ENCODE results near the gene KRT83.
A peak's percentile ranks its signal among the peaks of the same experiment; 100 is the strongest.

Gene KRT83

GRCh38 chr12:52280319-52280795 is 40.8 kb downstream of the KRT83 start (continued):
- TF ChIP-seq AEBP2 (tag by site-specific recombination; IDR thresholded peaks at IDR 0.05; ENCODE audit: borderline replicate concordance), result no peak
- no peak for TF ChIP-seq SCRT1 (tag by site-specific recombination; IDR thresholded peaks at IDR 0.05; ENCODE audit: borderline replicate concordance)
- no peak for TF ChIP-seq ZNF18 (tag by site-specific recombination; IDR thresholded peaks at IDR 0.05)
- no peak for TF ChIP-seq ZNF350 (tag by site-specific recombination; IDR thresholded peaks at IDR 0.05)
- TF ChIP-seq ZNF449 (tag by site-specific recombination; IDR thresholded peaks at IDR 0.05), result peak; percentile 74; the same call in 1 of the 2 replicates
- TF ChIP-seq ZNF394 (tag by site-specific recombination; IDR thresholded peaks at IDR 0.05; ENCODE audit: borderline replicate concordance), result peak; percentile 21; the same call in 1 of the 2 replicates
- no peak for TF ChIP-seq ZNF23 (tag by site-specific recombination; IDR thresholded peaks at IDR 0.05; ENCODE audit: borderline replicate concordance)
- TF ChIP-seq TSHZ1 (tag by site-specific recombination; IDR thresholded peaks at IDR 0.05; ENCODE audit: borderline replicate concordance), result no peak
- TF ChIP-seq PRDM10 (tag by site-specific recombination; IDR thresholded peaks at IDR 0.05), result peak; percentile 49
- no peak for TF ChIP-seq ZNF514 (tag by site-specific recombination; IDR thresholded peaks at IDR 0.05)
- peak; percentile 79 for TF ChIP-seq ZNF629 (tag by site-specific recombination; IDR thresholded peaks at IDR 0.05)
- no peak for TF ChIP-seq ZNF830 (tag by site-specific recombination; IDR thresholded peaks at IDR 0.05; ENCODE audit: low read depth)
- no peak for TF ChIP-seq ZNF391 (tag by site-specific recombination; IDR thresholded peaks at IDR 0.05; ENCODE audit: borderline replicate concordance, low read depth)
- TF ChIP-seq ZNF571 (tag by site-specific recombination; IDR thresholded peaks at IDR 0.05), result no peak
- TF ChIP-seq SALL2 (tag by site-specific recombination; IDR thresholded peaks at IDR 0.05; ENCODE audit: borderline replicate concordance), result no peak
- TF ChIP-seq ZNF660 (tag by site-specific recombination; IDR thresholded peaks at IDR 0.05), result peak; percentile 69; the same call in 1 of the 2 replicates
- no peak for TF ChIP-seq ZNF626 (tag by site-specific recombination; IDR thresholded peaks at IDR 0.05)
- TF ChIP-seq ZSCAN23 (tag by site-specific recombination; IDR thresholded peaks at IDR 0.05), result no peak
- TF ChIP-seq SCRT2 (tag by site-specific recombination; IDR thresholded peaks at IDR 0.05), result peak; percentile 70
- TF ChIP-seq OSR2 (tag by site-specific recombination; IDR thresholded peaks at IDR 0.05), result no peak
- TF ChIP-seq HOXC10 (CRISPR knock-in tag; IDR thresholded peaks at IDR 0.05), result no peak
- TF ChIP-seq TCF7L2 (IDR thresholded peaks at IDR 0.05; ENCODE audit: borderline replicate concordance, low read depth, low read length), result no peak
- TF ChIP-seq ZNF19 (tag by site-specific recombination; IDR thresholded peaks at IDR 0.05; ENCODE audit: low read depth), result no peak
- no peak for TF ChIP-seq ZNF175 (tag by site-specific recombination; IDR thresholded peaks at IDR 0.05)
- TF ChIP-seq ZNF10 (tag by site-specific recombination; IDR thresholded peaks at IDR 0.05), result no peak
- no peak for TF ChIP-seq PBX3 (CRISPR knock-in tag; IDR thresholded peaks at IDR 0.05)
- TF ChIP-seq ZNF140 (tag by site-specific recombination; IDR thresholded peaks at IDR 0.05), result no peak
- no peak for TF ChIP-seq YY2 (tag by site-specific recombination; IDR thresholded peaks at IDR 0.05)

Data from HEK293 (cell line).